A549 (cell line): Measurements from ENCODE around the gene CHTF18. TPM values are rescaled to one million over a fixed set of nuclear protein-coding genes. Genes with fewer than 3 reads are reported as not detected.

ENCODE experiments used
- ATAC-seq, 2 experiments: fragments of 200-7000 bp in 1 of 2; fragments of >200 bp in 1 of 2; cut with Nextera tagmentation in 1 of 2; cut with Tn5 transposase in 1 of 2; 3 replicates each; pipeline versions ENCODE4 v1.8.0 to v1.9.1; 2018 to 2020; ENCODE audit warnings: mild to moderate bottlenecking in 1 of 2, moderate library complexity in 1 of 2
- CTCF ChIA-PET: fragments of 300-600 bp; sonication (Branson Sonifier 250); formaldehyde crosslinking; extraction: SDS; loops from one replicate; lab custom pipeline; 2021; ENCODE audit warnings: antibody characterized with exemption, inconsistent platforms; lab: Yijun Ruan, JAX
- POLR2A ChIA-PET: fragments of 350-600 bp; formaldehyde crosslinking; extraction: SDS; loops from one replicate; lab custom pipeline; 2021; ENCODE audit warnings: antibody characterized with exemption, inconsistent platforms; lab: Yijun Ruan, JAX
- DNase-seq, 2 experiments: peaks; one replicate each; pipeline versions ENCODE4 v3.0.0 to v3.0.0-alpha.2; 2011 to 2016; ENCODE audit warnings: low read depth in 1 of 2, low spot score in 1 of 2
- FAIRE-seq: peaks from 2 replicates; lab custom pipeline; 2011; peaks lifted over from hg19 to GRCh38; lab: Jason Lieb, UNC
- H3K27ac ChIP-seq, 2 experiments: fragments of >200 bp; sonication (Bioruptor Twin); formaldehyde crosslinking; 3 replicates each; pipeline ENCODE4 v1.5.1; 2016 to 2017
- H3K4me1 ChIP-seq: fragments of >200 bp; sonication (Bioruptor Twin); formaldehyde crosslinking; 3 replicates; pipeline ENCODE4 v1.6.1; 2016
- H3K4me2 ChIP-seq: fragments of >200 bp; sonication (Bioruptor Twin); formaldehyde crosslinking; 3 replicates; pipeline ENCODE4 v1.6.1; 2016
- H3K4me3 ChIP-seq: fragments of >200 bp; sonication (Bioruptor Twin); formaldehyde crosslinking; 3 replicates; pipeline ENCODE4 v1.5.1; 2016
- H3K9me3 ChIP-seq: fragments of >200 bp; sonication (Bioruptor Twin); formaldehyde crosslinking; 3 replicates; pipeline ENCODE4 v1.6.1; 2016
- CBX8 ChIP-seq: fragments of 200-600 bp; sonication (generic); IDR thresholded peaks from 2 replicates; pipeline ENCODE4 v1.6.1; 2016
- E2F6 ChIP-seq: IDR thresholded peaks from 2 replicates; pipeline ENCODE4 v1.6.1; 2012; ENCODE audit warnings: low read depth, borderline replicate concordance
- EHF ChIP-seq: fragments of 250-450 bp; sonication (Bioruptor Pico); IDR thresholded peaks from 2 replicates; pipeline ENCODE4 v1.5.0; 2020; ENCODE audit warnings: mild to moderate bottlenecking
- EHMT2 ChIP-seq: fragments of 200-600 bp; sonication (generic); IDR thresholded peaks from 2 replicates; pipeline ENCODE4 v1.6.1; 2016; ENCODE audit warnings: antibody characterized with exemption, low read depth, mild to moderate bottlenecking, moderate library complexity
- ESRRA ChIP-seq: fragments of 150-350 bp; IDR thresholded peaks from 2 replicates; pipeline ENCODE4 v1.6.1; 2014; ENCODE audit warnings: mild to moderate bottlenecking, low read length, borderline replicate concordance
- FOSL2 ChIP-seq, 2 experiments: fragments of 450-650 bp in 1 of 2; fragments of >200 bp in 1 of 2; sonication (Bioruptor Twin) in 1 of 2; formaldehyde crosslinking; IDR thresholded peaks; 2 replicates each; pipeline versions ENCODE4 v1.5.0 to v1.6.1; 2016 to 2020; ENCODE audit warnings: mild to moderate bottlenecking in 1 of 2, moderate library complexity in 1 of 2
- HOXB5 ChIP-seq: fragments of 250-450 bp; sonication (Bioruptor Pico); IDR thresholded peaks from 2 replicates; pipeline ENCODE4 v1.5.0; 2020; ENCODE audit warnings: mild to moderate bottlenecking, moderate library complexity
- JUN ChIP-seq, 2 experiments: fragments of >200 bp; sonication (Bioruptor Twin); formaldehyde crosslinking; IDR thresholded peaks; 2 replicates in 1 of 2; 3 replicates in 1 of 2; pipeline ENCODE4 v1.6.1; 2016 to 2017
- KDM1A ChIP-seq: fragments of 200-600 bp; sonication (generic); IDR thresholded peaks from 2 replicates; pipeline ENCODE4 v1.6.1; 2016; ENCODE audit warnings: low read depth, mild to moderate bottlenecking
- MAX ChIP-seq: IDR thresholded peaks from 2 replicates; pipeline ENCODE4 v1.6.1; 2012
- PBX3 ChIP-seq: IDR thresholded peaks from 2 replicates; pipeline ENCODE4 v1.6.1; 2012
- PHF8 ChIP-seq: fragments of 200-600 bp; sonication (generic); IDR thresholded peaks from 2 replicates; pipeline ENCODE4 v1.6.1; 2016; ENCODE audit warnings: low read depth, mild to moderate bottlenecking, antibody characterized with exemption, moderate library complexity, borderline replicate concordance
- POLR2A ChIP-seq: IDR thresholded peaks from 2 replicates; pipeline ENCODE4 v1.6.1; 2012; ENCODE audit warnings: mild to moderate bottlenecking, low read length
- POLR2AphosphoS2 ChIP-seq: conservative IDR thresholded peaks from 2 replicates; pipeline ENCODE4 v1.6.1; 2012; ENCODE audit warnings: low read length, improper control_type of control experiment, inconsistent platforms
- RARB ChIP-seq: fragments of 250-450 bp; sonication (Bioruptor Pico); IDR thresholded peaks from 2 replicates; pipeline ENCODE4 v1.8.0; 2021; ENCODE audit warnings: mild to moderate bottlenecking, moderate library complexity
- RFX5 ChIP-seq: fragments of 450-650 bp; IDR thresholded peaks from 2 replicates; pipeline ENCODE4 v1.7.1; 2014; ENCODE audit warnings: antibody characterized with exemption, mild to moderate bottlenecking, moderate library complexity
- RNF2 ChIP-seq: fragments of 200-600 bp; sonication (generic); IDR thresholded peaks from 2 replicates; pipeline ENCODE4 v1.6.1; 2016; ENCODE audit warnings: low read depth, mild to moderate bottlenecking, antibody characterized with exemption, moderate library complexity, borderline replicate concordance
- TP53 ChIP-seq: fragments of 250-450 bp; sonication (Bioruptor Pico); IDR thresholded peaks from 2 replicates; pipeline ENCODE4 v1.5.0; 2021; ENCODE audit warnings: mild to moderate bottlenecking, moderate library complexity
- ZFP36 ChIP-seq: fragments of 450-650 bp; IDR thresholded peaks from 2 replicates; pipeline ENCODE4 v1.6.1; 2014; ENCODE audit warnings: borderline replicate concordance; ENCODE audit not compliant: partially characterized antibody
- ZSCAN20 ChIP-seq: fragments of 250-450 bp; sonication (Bioruptor Pico); IDR thresholded peaks from 2 replicates; pipeline ENCODE4 v1.8.0; 2022; ENCODE audit warnings: mild to moderate bottlenecking, moderate library complexity
- WGBS: methylation state at CpG from one replicate; pipeline ENCODE4 v1.1.6; 2017; ENCODE audit errors: missing lambda C conversion rate; 5-methylcytosine and 5-hydroxymethylcytosine counted together
- polyA plus RNA-seq, 4 experiments: library from polyadenylated mRNA; depleted of rRNA in 3 of 4; stranded (reverse); fragments of >200 nt; fragmentation: RNase III in 1 of 4; extraction: RNeasy Plus Mini Kit Qiagen cat#74134 plus additional on column Dnase treatment in 1 of 4; gene quantifications; 2 replicates in 3 of 4; 3 replicates in 1 of 4; pipeline ENCODE4 v1.2.3, GENCODE V29; 2011 to 2017
- TF ChIP-seq, protein P1 (sequence below): fragments of >200 bp; sonication (Bioruptor Twin); formaldehyde crosslinking; IDR thresholded peaks from 3 replicates; pipeline ENCODE4 v1.6.1; 2016
- TF ChIP-seq, protein P2 (sequence below): fragments of >200 bp; sonication (Bioruptor Twin); formaldehyde crosslinking; IDR thresholded peaks from 2 replicates; pipeline ENCODE4 v1.6.1; 2016

Gene CHTF18
- polyA plus RNA-seq, 2 of the 4 experiments (the other 2 are of a cell fraction): 4.8 to 36.7 TPM

DNA sequence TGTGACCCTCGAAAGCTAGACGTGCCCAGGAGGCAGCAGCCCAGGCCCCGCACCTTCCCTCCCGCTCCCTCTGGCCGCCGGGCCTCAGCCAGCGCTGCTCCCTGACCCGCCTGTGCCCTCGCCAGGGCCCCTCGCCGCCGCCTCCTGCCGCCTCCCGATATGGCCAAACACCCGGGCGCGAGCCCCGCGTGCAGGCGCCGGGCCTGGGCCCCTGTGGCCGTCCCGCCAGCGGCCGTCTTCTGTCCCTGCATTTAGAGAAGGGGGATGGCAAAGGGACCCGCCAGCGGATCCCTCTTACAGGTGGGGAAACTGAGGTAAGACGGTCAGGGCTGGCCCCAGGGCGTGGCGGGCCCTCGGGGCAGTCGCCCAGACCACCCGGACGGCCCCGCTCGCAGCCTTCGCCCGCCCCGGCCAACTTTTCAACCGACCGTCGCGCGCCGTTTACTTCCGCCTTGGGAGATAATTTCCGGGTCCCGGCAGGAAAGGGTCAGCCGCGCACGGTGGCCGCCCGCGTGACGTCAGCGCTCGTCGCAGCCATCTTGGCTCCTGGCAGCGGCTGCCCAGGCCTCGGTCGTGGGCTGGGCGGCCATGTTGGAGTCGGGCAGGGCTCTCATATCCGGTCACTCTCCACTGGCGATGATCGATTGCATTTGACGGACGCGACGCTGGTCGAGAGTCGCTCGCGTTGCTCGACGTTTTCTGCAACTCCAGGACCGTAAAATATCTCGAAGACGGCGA lies 19.1 kb downstream of the CHTF18 start:
- POLR2A ChIA-PET: interaction anchor here (0.7 to 0.8 kb wide), 3 partner anchors 9 to 77 kb away, joined by 5 to 8 read pairs (median 6); no protein-coding TSS in a partner anchor
- WGBS: 46% methylated on average over 49 of the region's 80 CpGs
- no peak for FAIRE-seq
- TF ChIP-seq RARB (CRISPR knock-in tag) (no peak), E2F6 (peak; percentile 68; the same call in 1 of the 2 replicates), TP53 (CRISPR knock-in tag) (0 out of 2 replicates have a peak, but pooled peaks have one; percentile 49), PHF8 (peak; percentile 46), JUN (IDR thresholded peaks at IDR 0.05) (peak in 1 of 2 experiments; percentile 88; a peak in 3 of 5 replicates), FOSL2 (IDR thresholded peaks at IDR 0.05) (no peak), FOSL2 (CRISPR knock-in tag; IDR thresholded peaks at IDR 0.05) (peak; percentile 38; the same call in 1 of the 2 replicates), POLR2A (peak; percentile 23), MAX (peak; percentile 87), EHF (CRISPR knock-in tag) (0 out of 2 replicates have a peak, but pooled peaks have one; percentile 32), RFX5 (no peak), CBX8 (no peak), HOXB5 (peak; percentile 97)
- TF ChIP-seq, protein P1, sequence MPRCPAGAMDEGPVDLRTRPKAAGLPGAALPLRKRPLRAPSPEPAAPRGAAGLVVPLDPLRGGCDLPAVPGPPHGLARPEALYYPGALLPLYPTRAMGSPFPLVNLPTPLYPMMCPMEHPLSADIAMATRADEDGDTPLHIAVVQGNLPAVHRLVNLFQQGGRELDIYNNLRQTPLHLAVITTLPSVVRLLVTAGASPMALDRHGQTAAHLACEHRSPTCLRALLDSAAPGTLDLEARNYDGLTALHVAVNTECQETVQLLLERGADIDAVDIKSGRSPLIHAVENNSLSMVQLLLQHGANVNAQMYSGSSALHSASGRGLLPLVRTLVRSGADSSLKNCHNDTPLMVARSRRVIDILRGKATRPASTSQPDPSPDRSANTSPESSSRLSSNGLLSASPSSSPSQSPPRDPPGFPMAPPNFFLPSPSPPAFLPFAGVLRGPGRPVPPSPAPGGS: peak; percentile 57; the same call in 1 of the 3 replicates
- peak overlapping the region; percentile 92 to 94 for H3K27ac ChIP-seq
- peak overlapping the region; percentile 94 for H3K4me3 ChIP-seq
- ATAC-seq: peak; percentile 81 to 91
- peak overlapping the region; percentile 81 for H3K4me2 ChIP-seq
- CTCF ChIA-PET: interaction anchor here (1.3 kb wide), 1 partner anchor 266 kb away, joined by 3 read pairs; no protein-coding TSS in a partner anchor
- H3K9me3 ChIP-seq: no peaks in the 10 kb centered on the region
- H3K4me1 ChIP-seq: peaks cover 9% of the 10 kb centered on the region; the same call in 1 of the 3 replicates
- peak; percentile 83 to 93 for DNase-seq

DNA sequence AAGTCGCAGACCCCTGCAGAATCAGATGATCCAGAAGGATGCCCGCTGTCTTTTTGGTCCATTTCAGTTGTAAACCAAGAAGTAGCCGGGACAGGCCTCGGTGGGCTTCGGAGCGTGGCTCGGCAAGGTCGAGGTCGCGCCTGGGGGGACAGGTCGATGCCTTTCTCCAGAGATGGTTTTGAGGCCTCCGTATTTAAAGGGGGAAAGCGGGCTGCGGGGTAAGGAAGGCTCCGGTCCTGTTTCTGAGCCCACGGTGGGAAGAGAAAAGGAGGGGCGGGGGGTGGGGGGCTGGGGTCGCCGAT lies 19.6 kb downstream of the CHTF18 start:
- ATAC-seq (no peak), FAIRE-seq (no peak), DNase-seq (no peak)
- Histone ChIP-seq H3K9me3 (no peaks in the 10 kb centered on the region), H3K4me3 (peak overlapping the region; percentile 94), H3K27ac (peak overlapping the region; percentile 77 to 92), H3K4me2 (peak overlapping the region; percentile 81), H3K4me1 (peaks cover 9% of the 10 kb centered on the region; the same call in 1 of the 3 replicates)
- 44% methylated on average over 19 of the region's 19 CpGs for WGBS
- TF ChIP-seq KDM1A (no peak), PBX3 (no peak), ZFP36 (no peak), ZSCAN20 (CRISPR knock-in tag) (no peak), EHMT2 (no peak), POLR2AphosphoS2 (no peak), RNF2 (no peak), ESRRA (no peak)
- TF ChIP-seq, protein P2, sequence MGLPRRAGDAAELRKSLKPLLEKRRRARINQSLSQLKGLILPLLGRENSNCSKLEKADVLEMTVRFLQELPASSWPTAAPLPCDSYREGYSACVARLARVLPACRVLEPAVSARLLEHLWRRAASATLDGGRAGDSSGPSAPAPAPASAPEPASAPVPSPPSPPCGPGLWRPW: no peak
- ChIA-PET POLR2A (no interaction called here), CTCF (interaction anchor here (1.3 to 2.0 kb wide), 3 partner anchors 247 to 295 kb away, joined by 3 to 8 read pairs (median 5); no protein-coding TSS in a partner anchor)
